A549 (cell line): Measurements from ENCODE around the gene NOTCH2. TPM values are rescaled to one million over a fixed set of nuclear protein-coding genes. Genes with fewer than 3 reads are reported as not detected.

Experiments
- ATAC-seq, 2 experiments: fragments of 200-7000 bp in 1 of 2; fragments of >200 bp in 1 of 2; cut with Nextera tagmentation in 1 of 2; cut with Tn5 transposase in 1 of 2; 3 replicates each; pipeline versions ENCODE4 v1.8.0 to v1.9.1; 2018 to 2020; ENCODE audit warnings: mild to moderate bottlenecking in 1 of 2, moderate library complexity in 1 of 2
- CTCF ChIA-PET: fragments of 300-600 bp; sonication (Branson Sonifier 250); formaldehyde crosslinking; extraction: SDS; loops from one replicate; lab custom pipeline; 2021; ENCODE audit warnings: antibody characterized with exemption, inconsistent platforms; lab: Yijun Ruan, JAX
- POLR2A ChIA-PET: fragments of 350-600 bp; formaldehyde crosslinking; extraction: SDS; loops from one replicate; lab custom pipeline; 2021; ENCODE audit warnings: antibody characterized with exemption, inconsistent platforms; lab: Yijun Ruan, JAX
- DNase-seq, 2 experiments: peaks; one replicate each; pipeline versions ENCODE4 v3.0.0 to v3.0.0-alpha.2; 2011 to 2016; ENCODE audit warnings: low read depth in 1 of 2, low spot score in 1 of 2
- FAIRE-seq: peaks from 2 replicates; lab custom pipeline; 2011; peaks lifted over from hg19 to GRCh38; lab: Jason Lieb, UNC
- H3K27ac ChIP-seq, 2 experiments: fragments of >200 bp; sonication (Bioruptor Twin); formaldehyde crosslinking; 3 replicates each; pipeline ENCODE4 v1.5.1; 2016 to 2017
- H3K4me1 ChIP-seq: fragments of >200 bp; sonication (Bioruptor Twin); formaldehyde crosslinking; 3 replicates; pipeline ENCODE4 v1.6.1; 2016
- H3K4me2 ChIP-seq: fragments of >200 bp; sonication (Bioruptor Twin); formaldehyde crosslinking; 3 replicates; pipeline ENCODE4 v1.6.1; 2016
- H3K4me3 ChIP-seq: fragments of >200 bp; sonication (Bioruptor Twin); formaldehyde crosslinking; 3 replicates; pipeline ENCODE4 v1.5.1; 2016
- H3K9me3 ChIP-seq: fragments of >200 bp; sonication (Bioruptor Twin); formaldehyde crosslinking; 3 replicates; pipeline ENCODE4 v1.6.1; 2016
- BHLHE40 ChIP-seq: IDR thresholded peaks from 2 replicates; pipeline ENCODE4 v1.6.1; 2012; ENCODE audit warnings: low read depth, low read length, inconsistent platforms
- CEBPB ChIP-seq, 2 experiments: fragments of >200 bp in 1 of 2; sonication (Bioruptor Twin) in 1 of 2; formaldehyde crosslinking in 1 of 2; IDR thresholded peaks; 2 replicates each; pipeline ENCODE4 v1.6.1; 2012 to 2016
- CHD4 ChIP-seq: fragments of 200-600 bp; sonication (generic); IDR thresholded peaks from 2 replicates; pipeline ENCODE4 v1.6.1; 2016; ENCODE audit warnings: antibody characterized with exemption, mild to moderate bottlenecking, borderline replicate concordance
- E2F6 ChIP-seq: IDR thresholded peaks from 2 replicates; pipeline ENCODE4 v1.6.1; 2012; ENCODE audit warnings: low read depth, borderline replicate concordance
- EHF ChIP-seq: fragments of 250-450 bp; sonication (Bioruptor Pico); IDR thresholded peaks from 2 replicates; pipeline ENCODE4 v1.5.0; 2020; ENCODE audit warnings: mild to moderate bottlenecking
- EP300 ChIP-seq, 2 experiments: fragments of >200 bp; sonication (Bioruptor Twin); formaldehyde crosslinking; IDR thresholded peaks; 2 replicates in 1 of 2; 3 replicates in 1 of 2; pipeline ENCODE4 v1.6.1; 2016 to 2017
- ESRRA ChIP-seq: fragments of 150-350 bp; IDR thresholded peaks from 2 replicates; pipeline ENCODE4 v1.6.1; 2014; ENCODE audit warnings: mild to moderate bottlenecking, low read length, borderline replicate concordance
- FOSL2 ChIP-seq, 2 experiments: fragments of 450-650 bp in 1 of 2; fragments of >200 bp in 1 of 2; sonication (Bioruptor Twin) in 1 of 2; formaldehyde crosslinking; IDR thresholded peaks; 2 replicates each; pipeline versions ENCODE4 v1.5.0 to v1.6.1; 2016 to 2020; ENCODE audit warnings: mild to moderate bottlenecking in 1 of 2, moderate library complexity in 1 of 2
- FOXS1 ChIP-seq: fragments of 250-450 bp; sonication (Bioruptor Pico); IDR thresholded peaks from 2 replicates; pipeline ENCODE4 v1.5.0; 2020; ENCODE audit warnings: mild to moderate bottlenecking, moderate library complexity
- HMGXB4 ChIP-seq: fragments of 250-450 bp; sonication (Bioruptor Pico); IDR thresholded peaks from 2 replicates; pipeline ENCODE4 v1.5.0; 2021; ENCODE audit warnings: mild to moderate bottlenecking, moderate library complexity, borderline replicate concordance
- HOXA7 ChIP-seq: fragments of 250-450 bp; sonication (Bioruptor Pico); IDR thresholded peaks from 2 replicates; pipeline ENCODE4 v1.5.0; 2020; ENCODE audit warnings: mild to moderate bottlenecking, moderate library complexity
- HOXB5 ChIP-seq: fragments of 250-450 bp; sonication (Bioruptor Pico); IDR thresholded peaks from 2 replicates; pipeline ENCODE4 v1.5.0; 2020; ENCODE audit warnings: mild to moderate bottlenecking, moderate library complexity
- JUN ChIP-seq, 2 experiments: fragments of >200 bp; sonication (Bioruptor Twin); formaldehyde crosslinking; IDR thresholded peaks; 2 replicates in 1 of 2; 3 replicates in 1 of 2; pipeline ENCODE4 v1.6.1; 2016 to 2017
- KDM1A ChIP-seq: fragments of 200-600 bp; sonication (generic); IDR thresholded peaks from 2 replicates; pipeline ENCODE4 v1.6.1; 2016; ENCODE audit warnings: low read depth, mild to moderate bottlenecking
- KDM5A ChIP-seq: fragments of 200-600 bp; sonication (generic); IDR thresholded peaks from 2 replicates; pipeline ENCODE4 v1.6.1; 2016; ENCODE audit warnings: antibody characterized with exemption, mild to moderate bottlenecking
- MAX ChIP-seq: IDR thresholded peaks from 2 replicates; pipeline ENCODE4 v1.6.1; 2012
- MYC ChIP-seq: IDR thresholded peaks from 2 replicates; pipeline ENCODE4 v1.6.1; 2012; ENCODE audit warnings: mild to moderate bottlenecking, inconsistent platforms, low read length, improper control_type of control experiment, borderline replicate concordance
- NFE2L2 ChIP-seq: fragments of 150-350 bp; conservative IDR thresholded peaks from 2 replicates; pipeline ENCODE4 v1.6.1; 2014; ENCODE audit warnings: low read length
- NR3C1 ChIP-seq: fragments of >200 bp; sonication (Bioruptor Twin); formaldehyde crosslinking; IDR thresholded peaks from 3 replicates; pipeline ENCODE4 v1.6.1; 2017
- POLR2AphosphoS2 ChIP-seq: conservative IDR thresholded peaks from 2 replicates; pipeline ENCODE4 v1.6.1; 2012; ENCODE audit warnings: low read length, improper control_type of control experiment, inconsistent platforms
- RAD21 ChIP-seq, 2 experiments: fragments of >200 bp in 1 of 2; sonication (Bioruptor Twin) in 1 of 2; formaldehyde crosslinking in 1 of 2; IDR thresholded peaks in 1 of 2; conservative IDR thresholded peaks in 1 of 2; 2 replicates in 1 of 2; 3 replicates in 1 of 2; pipeline ENCODE4 v1.6.1; 2012 to 2018; ENCODE audit warnings: inconsistent platforms in 1 of 2
- RARB ChIP-seq: fragments of 250-450 bp; sonication (Bioruptor Pico); IDR thresholded peaks from 2 replicates; pipeline ENCODE4 v1.8.0; 2021; ENCODE audit warnings: mild to moderate bottlenecking, moderate library complexity
- RCOR1 ChIP-seq: fragments of 150-350 bp; IDR thresholded peaks from 2 replicates; pipeline ENCODE4 v1.6.1; 2014; ENCODE audit warnings: antibody characterized with exemption, low read length, low read depth
- RFX5 ChIP-seq: fragments of 450-650 bp; IDR thresholded peaks from 2 replicates; pipeline ENCODE4 v1.7.1; 2014; ENCODE audit warnings: antibody characterized with exemption, mild to moderate bottlenecking, moderate library complexity
- RNF2 ChIP-seq: fragments of 200-600 bp; sonication (generic); IDR thresholded peaks from 2 replicates; pipeline ENCODE4 v1.6.1; 2016; ENCODE audit warnings: low read depth, mild to moderate bottlenecking, antibody characterized with exemption, moderate library complexity, borderline replicate concordance
- ZC3H11A ChIP-seq: fragments of 450-650 bp; IDR thresholded peaks from 2 replicates; pipeline ENCODE4 v1.6.1; 2014; ENCODE audit warnings: antibody characterized with exemption, mild to moderate bottlenecking
- ZFP36 ChIP-seq: fragments of 450-650 bp; IDR thresholded peaks from 2 replicates; pipeline ENCODE4 v1.6.1; 2014; ENCODE audit warnings: borderline replicate concordance; ENCODE audit not compliant: partially characterized antibody
- WGBS: methylation state at CpG from one replicate; pipeline ENCODE4 v1.1.6; 2017; ENCODE audit errors: missing lambda C conversion rate; 5-methylcytosine and 5-hydroxymethylcytosine counted together
- polyA plus RNA-seq, 4 experiments: library from polyadenylated mRNA; depleted of rRNA in 3 of 4; stranded (reverse); fragments of >200 nt; fragmentation: RNase III in 1 of 4; extraction: RNeasy Plus Mini Kit Qiagen cat#74134 plus additional on column Dnase treatment in 1 of 4; gene quantifications; 2 replicates in 3 of 4; 3 replicates in 1 of 4; pipeline ENCODE4 v1.2.3, GENCODE V29; 2011 to 2017
- TF ChIP-seq, protein P1 (sequence below): fragments of >200 bp; sonication (Bioruptor Twin); formaldehyde crosslinking; IDR thresholded peaks from 2 replicates; pipeline ENCODE4 v1.6.1; 2016
- TF ChIP-seq, protein P2 (sequence below): fragments of 150-350 bp; IDR thresholded peaks from 2 replicates; pipeline ENCODE4 v1.6.1; 2014; ENCODE audit warnings: low read depth, mild to moderate bottlenecking, low read length
- TF ChIP-seq, protein P3 (sequence below): IDR thresholded peaks from 2 replicates; pipeline ENCODE4 v1.6.1; 2012
- TF ChIP-seq, protein P4 (sequence below): fragments of >200 bp; sonication (Bioruptor Twin); formaldehyde crosslinking; IDR thresholded peaks from 3 replicates; pipeline ENCODE4 v1.5.1; 2016

NOTCH2 gene
- polyA plus RNA-seq, 2 of the 4 experiments (the other 2 are of a cell fraction), result 11.6 to 15.0 TPM

DNA sequence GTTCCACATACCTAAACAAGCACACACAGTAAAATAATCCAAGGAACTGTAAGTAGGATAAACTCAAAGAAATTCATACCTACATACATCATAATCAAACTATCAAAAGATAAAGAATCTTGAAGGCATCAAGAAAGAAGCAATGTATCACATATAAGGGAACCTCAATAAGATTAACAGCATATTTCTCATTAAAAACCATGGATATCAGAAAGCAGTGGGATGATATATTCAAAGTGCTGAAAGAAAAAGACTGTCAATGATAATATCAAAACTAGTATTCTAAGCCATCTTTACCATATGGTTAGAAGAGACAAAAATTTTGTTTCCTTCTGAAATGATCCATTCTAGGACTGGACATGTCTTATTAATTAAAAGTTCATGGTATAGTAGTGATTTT is 136.1 kb downstream of the NOTCH2 start:
- no peak overlapping the region for H3K4me2 ChIP-seq
- H3K4me1 ChIP-seq, result no peaks in the 10 kb centered on the region
- DNase-seq, result no peak
- H3K27ac ChIP-seq, result no peak overlapping the region
- no peak overlapping the region for H3K4me3 ChIP-seq
- ChIA-PET POLR2A (no interaction called here), CTCF (interaction anchor here (1.2 to 2.0 kb wide), 3 partner anchors 10 to 46 kb away, joined by 4 to 5 read pairs (median 5); no protein-coding TSS in a partner anchor)
- H3K9me3 ChIP-seq, result peaks cover 7% of the 10 kb centered on the region; the same call in 1 of the 3 replicates
- no peak for ATAC-seq
- no peak for FAIRE-seq
- no peak for TF ChIP-seq RARB (CRISPR knock-in tag)
- TF ChIP-seq HMGXB4 (CRISPR knock-in tag), result no peak
- no peak for TF ChIP-seq RFX5
- TF ChIP-seq, protein P1, sequence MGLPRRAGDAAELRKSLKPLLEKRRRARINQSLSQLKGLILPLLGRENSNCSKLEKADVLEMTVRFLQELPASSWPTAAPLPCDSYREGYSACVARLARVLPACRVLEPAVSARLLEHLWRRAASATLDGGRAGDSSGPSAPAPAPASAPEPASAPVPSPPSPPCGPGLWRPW, result no peak
- TF ChIP-seq MAX, result no peak
- no peak for TF ChIP-seq RCOR1
- no peak for TF ChIP-seq CHD4
- TF ChIP-seq KDM1A, result no peak
- TF ChIP-seq FOXS1 (CRISPR knock-in tag), result no peak
- TF ChIP-seq NFE2L2, result no peak
- no peak for TF ChIP-seq MYC
- TF ChIP-seq E2F6, result no peak
- no peak for TF ChIP-seq CEBPB (IDR thresholded peaks at IDR 0.05)
- TF ChIP-seq, protein P2, sequence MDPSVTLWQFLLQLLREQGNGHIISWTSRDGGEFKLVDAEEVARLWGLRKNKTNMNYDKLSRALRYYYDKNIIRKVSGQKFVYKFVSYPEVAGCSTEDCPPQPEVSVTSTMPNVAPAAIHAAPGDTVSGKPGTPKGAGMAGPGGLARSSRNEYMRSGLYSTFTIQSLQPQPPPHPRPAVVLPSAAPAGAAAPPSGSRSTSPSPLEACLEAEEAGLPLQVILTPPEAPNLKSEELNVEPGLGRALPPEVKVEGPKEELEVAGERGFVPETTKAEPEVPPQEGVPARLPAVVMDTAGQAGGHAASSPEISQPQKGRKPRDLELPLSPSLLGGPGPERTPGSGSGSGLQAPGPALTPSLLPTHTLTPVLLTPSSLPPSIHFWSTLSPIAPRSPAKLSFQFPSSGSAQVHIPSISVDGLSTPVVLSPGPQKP, result no peak
- no peak for TF ChIP-seq RAD21 (conservative IDR thresholded peaks at IDR 0.05 in 1 of 2, IDR thresholded peaks at IDR 0.05 in 1 of 2)
- TF ChIP-seq ZC3H11A, result no peak
- TF ChIP-seq RNF2, result no peak
- TF ChIP-seq HOXB5 (CRISPR knock-in tag), result no peak
- TF ChIP-seq EP300 (IDR thresholded peaks at IDR 0.05), result no peak

DNA sequence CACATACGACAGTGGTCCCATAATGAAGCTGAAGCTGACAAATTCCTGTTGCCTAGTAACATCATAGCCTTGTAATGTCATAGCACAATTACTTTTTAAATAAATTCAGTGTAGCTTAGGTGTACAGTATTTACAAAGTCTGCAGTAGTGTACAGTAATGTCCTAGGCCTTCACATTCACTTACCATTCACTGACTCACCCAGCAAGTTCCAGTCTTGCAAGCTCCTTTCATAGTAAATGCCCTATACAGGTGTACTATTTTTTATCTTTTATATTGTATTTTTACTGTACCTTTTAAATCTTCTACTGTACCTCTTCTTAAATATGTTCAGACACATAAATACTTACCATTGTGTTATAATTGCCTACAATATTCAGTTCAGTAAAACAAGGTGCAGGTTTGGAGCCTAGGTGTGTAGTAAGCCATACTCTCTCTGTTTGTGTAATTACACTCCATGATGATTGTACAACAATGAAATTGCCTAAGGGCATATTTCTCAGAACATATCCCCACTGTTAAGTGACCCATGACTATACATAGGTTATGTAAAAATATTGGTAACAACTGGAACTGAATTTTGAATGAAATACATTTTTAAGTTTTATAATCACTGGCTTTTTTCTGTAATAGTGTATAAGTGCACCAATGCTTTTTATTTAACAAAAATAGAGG is 139.7 kb downstream of the NOTCH2 start:
- ATAC-seq, result no peak
- no peak for FAIRE-seq
- CTCF ChIA-PET, result interaction anchor here (1.2 kb wide), 1 partner anchor 19 kb away, joined by 6 read pairs; no protein-coding TSS in a partner anchor

More for the DNA sequence above, 139.7 kb downstream of the NOTCH2 start:
- no peak for DNase-seq
- no peak overlapping the region for H3K27ac ChIP-seq
- H3K9me3 ChIP-seq, result peaks cover 7% of the 10 kb centered on the region; the same call in 1 of the 3 replicates
- no peak overlapping the region for H3K4me2 ChIP-seq
- POLR2A ChIA-PET, result no interaction called here
- WGBS, result 95% methylated on average over 1 of the region's 1 CpG
- TF ChIP-seq FOSL2 (IDR thresholded peaks at IDR 0.05), result no peak
- TF ChIP-seq FOSL2 (CRISPR knock-in tag; IDR thresholded peaks at IDR 0.05), result no peak
- TF ChIP-seq RARB (CRISPR knock-in tag), result no peak
- TF ChIP-seq JUN (IDR thresholded peaks at IDR 0.05), result no peak
- TF ChIP-seq, protein P3, sequence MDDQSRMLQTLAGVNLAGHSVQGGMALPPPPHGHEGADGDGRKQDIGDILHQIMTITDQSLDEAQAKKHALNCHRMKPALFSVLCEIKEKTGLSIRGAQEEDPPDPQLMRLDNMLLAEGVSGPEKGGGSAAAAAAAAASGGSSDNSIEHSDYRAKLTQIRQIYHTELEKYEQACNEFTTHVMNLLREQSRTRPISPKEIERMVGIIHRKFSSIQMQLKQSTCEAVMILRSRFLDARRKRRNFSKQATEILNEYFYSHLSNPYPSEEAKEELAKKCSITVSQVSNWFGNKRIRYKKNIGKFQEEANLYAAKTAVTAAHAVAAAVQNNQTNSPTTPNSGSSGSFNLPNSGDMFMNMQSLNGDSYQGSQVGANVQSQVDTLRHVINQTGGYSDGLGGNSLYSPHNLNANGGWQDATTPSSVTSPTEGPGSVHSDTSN, result no peak
- TF ChIP-seq ZFP36, result no peak
- no peak for TF ChIP-seq RCOR1
- no peak for TF ChIP-seq BHLHE40
- no peak for TF ChIP-seq EHF
- TF ChIP-seq RNF2, result no peak
- no peak for TF ChIP-seq HOXA7
- TF ChIP-seq, protein P4, sequence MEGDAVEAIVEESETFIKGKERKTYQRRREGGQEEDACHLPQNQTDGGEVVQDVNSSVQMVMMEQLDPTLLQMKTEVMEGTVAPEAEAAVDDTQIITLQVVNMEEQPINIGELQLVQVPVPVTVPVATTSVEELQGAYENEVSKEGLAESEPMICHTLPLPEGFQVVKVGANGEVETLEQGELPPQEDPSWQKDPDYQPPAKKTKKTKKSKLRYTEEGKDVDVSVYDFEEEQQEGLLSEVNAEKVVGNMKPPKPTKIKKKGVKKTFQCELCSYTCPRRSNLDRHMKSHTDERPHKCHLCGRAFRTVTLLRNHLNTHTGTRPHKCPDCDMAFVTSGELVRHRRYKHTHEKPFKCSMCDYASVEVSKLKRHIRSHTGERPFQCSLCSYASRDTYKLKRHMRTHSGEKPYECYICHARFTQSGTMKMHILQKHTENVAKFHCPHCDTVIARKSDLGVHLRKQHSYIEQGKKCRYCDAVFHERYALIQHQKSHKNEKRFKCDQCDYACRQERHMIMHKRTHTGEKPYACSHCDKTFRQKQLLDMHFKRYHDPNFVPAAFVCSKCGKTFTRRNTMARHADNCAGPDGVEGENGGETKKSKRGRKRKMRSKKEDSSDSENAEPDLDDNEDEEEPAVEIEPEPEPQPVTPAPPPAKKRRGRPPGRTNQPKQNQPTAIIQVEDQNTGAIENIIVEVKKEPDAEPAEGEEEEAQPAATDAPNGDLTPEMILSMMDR, result no peak
- TF ChIP-seq ESRRA, result no peak
- TF ChIP-seq RAD21 (conservative IDR thresholded peaks at IDR 0.05 in 1 of 2, IDR thresholded peaks at IDR 0.05 in 1 of 2), result no peak
- no peak for TF ChIP-seq EP300 (IDR thresholded peaks at IDR 0.05)
- no peak for TF ChIP-seq POLR2AphosphoS2
- no peak for TF ChIP-seq KDM5A
- TF ChIP-seq NR3C1, result no peak
- TF ChIP-seq, all 56 proteins: peak for 0
- Histone ChIP-seq H3K4me3 (no peak overlapping the region), H3K4me1 (no peaks in the 10 kb centered on the region)
